Common myeloid progenitor, CD34-positive (primary cell): ENCODE data around the gene IRF5.
A peak's percentile ranks its signal among the peaks of the same experiment; 100 is the strongest.

Source experiments
- CTCF ChIA-PET: fragments of 350-600 bp; sonication (Branson Sonifier 250); formaldehyde crosslinking; loops from one replicate; lab custom pipeline; 2021; ENCODE audit warnings: antibody characterized with exemption; lab: Charles Lee
- POLR2A ChIA-PET: fragments of 350-600 bp; sonication (Branson Sonifier 250); formaldehyde crosslinking; loops from one replicate; lab custom pipeline; 2021; ENCODE audit warnings: antibody characterized with exemption; lab: Charles Lee
- DNase-seq, 3 donors: peaks; one replicate each; pipeline versions ENCODE4 v3.0.0 to v3.0.0-alpha.2; 2013
- H3K27ac ChIP-seq, 2 experiments: 1 replicate in 1 of 2; 2 replicates in 1 of 2; pipeline ENCODE4 v1.7.0; 2013; ENCODE audit warnings: inconsistent platforms in 2 of 2, low read length in 2 of 2, mild to moderate bottlenecking in 2 of 2, low read depth in 1 of 2, moderate library complexity in 1 of 2; ENCODE audit not compliant: severe bottlenecking in 2 of 2, insufficient read depth in 1 of 2, poor library complexity in 1 of 2
- H3K27me3 ChIP-seq, 5 experiments: replicated peaks in 2 of 5; 1 replicate in 3 of 5; 2 replicates in 2 of 5; pipeline versions ENCODE4 v1.6.1 to v1.7.0; 2013; ENCODE audit warnings: low read length in 4 of 5, mild to moderate bottlenecking in 2 of 5, moderate library complexity in 2 of 5, inconsistent platforms in 1 of 5; ENCODE audit not compliant: insufficient read depth in 5 of 5, control insufficient read depth in 4 of 5
- H3K36me3 ChIP-seq, 4 experiments: 1 replicate in 2 of 4; 2 replicates in 2 of 4; pipeline versions ENCODE4 v1.6.1 to v1.7.0; 2013; ENCODE audit warnings: low read length in 3 of 4, control low read depth in 1 of 4, mild to moderate bottlenecking in 1 of 4; ENCODE audit not compliant: control insufficient read depth in 4 of 4, insufficient read depth in 4 of 4
- H3K4me1 ChIP-seq, 4 experiments: 1 replicate in 3 of 4; 2 replicates in 1 of 4; pipeline versions ENCODE4 v1.6.1 to v1.7.1; 2013; ENCODE audit warnings: low read length in 3 of 4, mild to moderate bottlenecking in 3 of 4, control low read depth in 1 of 4, inconsistent platforms in 1 of 4, moderate library complexity in 1 of 4; ENCODE audit not compliant: control insufficient read depth in 4 of 4, insufficient read depth in 4 of 4; ENCODE audit errors: control extremely low read depth in 1 of 4
- H3K4me3 ChIP-seq, 7 experiments: 1 replicate in 4 of 7; 2 replicates in 3 of 7; pipeline versions ENCODE4 v1.5.1 to v1.7.0; 2013; ENCODE audit warnings: mild to moderate bottlenecking in 7 of 7, low read length in 6 of 7, moderate library complexity in 6 of 7, inconsistent platforms in 2 of 7, low read depth in 2 of 7, control low read depth in 1 of 7; ENCODE audit not compliant: insufficient read depth in 4 of 7, control insufficient read depth in 1 of 7; ENCODE audit errors: extremely low read depth in 1 of 7
- H3K9me3 ChIP-seq, 5 experiments: 1 replicate in 4 of 5; 2 replicates in 1 of 5; pipeline versions ENCODE4 v1.6.1 to v1.7.1; 2013; ENCODE audit warnings: low read length in 4 of 5, mild to moderate bottlenecking in 2 of 5, inconsistent platforms in 1 of 5, low read depth in 1 of 5, moderate library complexity in 1 of 5; ENCODE audit not compliant: control insufficient read depth in 4 of 5, insufficient read depth in 2 of 5; ENCODE audit errors: control extremely low read depth in 1 of 5
- WGBS: methylation state at CpG from one replicate; pipeline ENCODE4 v1.1.5; 2013; ENCODE audit not compliant: insufficient coverage; 5-methylcytosine and 5-hydroxymethylcytosine counted together

Gene IRF5

GRCh38 chr7:128906766-128907559, 30.8 kb upstream of the IRF5 start:
- WGBS: 98% methylated on average over 17 of the region's 19 CpGs
- ChIA-PET CTCF (interaction anchor here (0.6 kb wide), 1 partner anchor 317 kb away, joined by 3 read pairs; no protein-coding TSS in a partner anchor), POLR2A (interaction anchor here (0.6 kb wide), 1 partner anchor 136 kb away, joined by 5 read pairs; no protein-coding TSS in a partner anchor)
- no peak overlapping the region for H3K27ac ChIP-seq
- peaks cover 0 to 13% (median 9%) of the 10 kb centered on the region in 4 experiments for H3K4me1 ChIP-seq
- no peaks in the 10 kb centered on the region for H3K36me3 ChIP-seq
- no peak overlapping the region for H3K4me3 ChIP-seq
- no peak for DNase-seq
- peaks cover 0 to 38% (median 11%) of the 10 kb centered on the region in 5 experiments for H3K27me3 ChIP-seq
- no peaks in the 10 kb centered on the region for H3K9me3 ChIP-seq

GRCh38 chr7:128908750-128909624, 28.7 kb upstream of the IRF5 start:
- Histone ChIP-seq H3K36me3 (no peaks in the 10 kb centered on the region), H3K4me1 (peaks cover 0 to 13% (median 9%) of the 10 kb centered on the region in 4 experiments), H3K27ac (no peak overlapping the region), H3K4me3 (no peak overlapping the region), H3K9me3 (no peaks in the 10 kb centered on the region), H3K27me3 (peaks cover 0 to 44% (median 13%) of the 10 kb centered on the region in 5 experiments)
- ChIA-PET CTCF (interaction anchor here (0.8 to 2.6 kb wide), 6 partner anchors 8 to 117 kb away, joined by 3 to 8 read pairs (median 4); no protein-coding TSS in a partner anchor), POLR2A (interaction anchor here (0.6 kb wide), 1 partner anchor 1210 kb away, joined by 3 read pairs; no protein-coding TSS in a partner anchor)
- no peak for DNase-seq
- WGBS: 97% methylated on average over 4 of the region's 6 CpGs

- peak in 1 of 3 donors; percentile 34 for DNase-seq
- ChIA-PET POLR2A (no interaction called here), CTCF (interaction anchor here (0.6 to 2.6 kb wide), 11 partner anchors 9 to 302 kb away, joined by 3 to 8 read pairs (median 3); no protein-coding TSS in a partner anchor)
- Histone ChIP-seq H3K9me3 (no peaks in the 10 kb centered on the region), H3K36me3 (no peaks in the 10 kb centered on the region), H3K4me1 (peaks cover 0 to 15% (median 11%) of the 10 kb centered on the region in 4 experiments), H3K27me3 (peaks cover 0 to 53% (median 17%) of the 10 kb centered on the region in 5 experiments), H3K4me3 (peak overlapping the region in 3 of 7 experiments; percentile 13 to 61 (median 51)), H3K27ac (no peak overlapping the region)
- 28% methylated on average over 34 of the region's 42 CpGs for WGBS
These were observed 27.8 kb upstream of the IRF5 start for GRCh38 chr7:128909625-128910568.

GRCh38 chr7:128910569-128910945, 27.2 kb upstream of the IRF5 start, which contains the start of gene KCP:
KCP (minus strand) TSS chr7:128910709; CDS start chr7:128910676, 33 bp downstream.
- Histone ChIP-seq H3K36me3 (no peaks in the 10 kb centered on the region), H3K9me3 (no peaks in the 10 kb centered on the region), H3K4me1 (peaks cover 0 to 21% (median 15%) of the 10 kb centered on the region in 4 experiments), H3K27me3 (peaks cover 0 to 58% (median 17%) of the 10 kb centered on the region in 5 experiments), H3K4me3 (peak within 1 kb of the TSS in 3 of 7 experiments; percentile 13 to 61 (median 51)), H3K27ac (no peak within 1 kb of the TSS)
- 50% methylated on average over 31 of the region's 34 CpGs for WGBS
- ChIA-PET CTCF (interaction anchor here (0.6 to 2.6 kb wide), 8 partner anchors 10 to 301 kb away, joined by 3 to 8 read pairs (median 4); no protein-coding TSS in a partner anchor), POLR2A (no interaction called here)
- DNase-seq: peak in 1 of 3 donors; percentile 11

GRCh38 chr7:128911423-128912031, 26.2 kb upstream of the IRF5 start:
- Histone ChIP-seq H3K4me3 (no peak overlapping the region), H3K27me3 (peaks cover 0 to 67% (median 19%) of the 10 kb centered on the region in 5 experiments), H3K9me3 (no peaks in the 10 kb centered on the region), H3K27ac (no peak overlapping the region), H3K36me3 (no peaks in the 10 kb centered on the region), H3K4me1 (peaks cover 0 to 24% (median 15%) of the 10 kb centered on the region in 4 experiments)
- ChIA-PET POLR2A (no interaction called here), CTCF (interaction anchor here (0.6 to 2.6 kb wide), 8 partner anchors 11 to 170 kb away, joined by 3 to 8 read pairs (median 4); no protein-coding TSS in a partner anchor)
- 94% methylated on average over 7 of the region's 8 CpGs for WGBS
- no peak for DNase-seq
